ENCODE data around the gene CD96.
"Not testable (repeated sequence)": the region's sequence is repeated elsewhere in the genome, so short reads cannot be mapped to it uniquely, and the experiment has no call there.

The CD96 gene

GRCh38 chr3:111610189-111610588 lies 68.2 kb downstream of the CD96 start:
- TF ChIP-seq POLR2A (IDR thresholded peaks at IDR 0.05; ENCODE audit: low read length) (no peak), GATA1 (IDR thresholded peaks at IDR 0.05; ENCODE audit: low read depth, low read length) (no peak)
- DNase-seq, result no peak

- no peak for DNase-seq
- TF ChIP-seq POLR2A (IDR thresholded peaks at IDR 0.05; ENCODE audit: low read length) (no peak), GATA1 (IDR thresholded peaks at IDR 0.05; ENCODE audit: low read depth, low read length) (no peak)
These were observed 68.6 kb downstream of the CD96 start for GRCh38 chr3:111610612-111611054.

GRCh38 chr3:111613294-111613693 lies 71.3 kb downstream of the CD96 start:
- TF ChIP-seq GATA1 (IDR thresholded peaks at IDR 0.05; ENCODE audit: low read depth, low read length) (no peak), POLR2A (IDR thresholded peaks at IDR 0.05; ENCODE audit: low read length) (no peak)
- no peak for DNase-seq

GRCh38 chr3:111615880-111616279 lies 73.9 kb downstream of the CD96 start:
- TF ChIP-seq POLR2A (IDR thresholded peaks at IDR 0.05; ENCODE audit: low read length) (no peak), GATA1 (IDR thresholded peaks at IDR 0.05; ENCODE audit: low read depth, low read length) (no peak)
- no peak for DNase-seq

- TF ChIP-seq GATA1 (IDR thresholded peaks at IDR 0.05; ENCODE audit: low read depth, low read length), result no peak
- TF ChIP-seq POLR2A (IDR thresholded peaks at IDR 0.05; ENCODE audit: low read length), result no peak
- DNase-seq, result no peak
These were observed 74.6 kb downstream of the CD96 start for GRCh38 chr3:111616417-111617105.

- TF ChIP-seq POLR2A (IDR thresholded peaks at IDR 0.05; ENCODE audit: low read length) (no peak), GATA1 (IDR thresholded peaks at IDR 0.05; ENCODE audit: low read depth, low read length) (no peak)
- peak in 1 of 2 experiments; percentile 13 for DNase-seq
These were observed 75.4 kb downstream of the CD96 start for GRCh38 chr3:111617406-111617805.

GRCh38 chr3:111617912-111618601 lies 76.1 kb downstream of the CD96 start:
- TF ChIP-seq POLR2A (IDR thresholded peaks at IDR 0.05; ENCODE audit: low read length) (no peak), GATA1 (IDR thresholded peaks at IDR 0.05; ENCODE audit: low read depth, low read length) (no peak)
- no peak for DNase-seq

GRCh38 chr3:111618945-111619344 lies 76.9 kb downstream of the CD96 start:
- no peak for DNase-seq
- TF ChIP-seq GATA1 (IDR thresholded peaks at IDR 0.05; ENCODE audit: low read depth, low read length) (no peak), POLR2A (IDR thresholded peaks at IDR 0.05; ENCODE audit: low read length) (no peak)

- TF ChIP-seq POLR2A (IDR thresholded peaks at IDR 0.05; ENCODE audit: low read length) (no peak), GATA1 (IDR thresholded peaks at IDR 0.05; ENCODE audit: low read depth, low read length) (no peak)
- no peak for DNase-seq
These were observed 77.8 kb downstream of the CD96 start for GRCh38 chr3:111619833-111620232.

- no peak for TF ChIP-seq GATA1 (IDR thresholded peaks at IDR 0.05; ENCODE audit: low read depth, low read length)
- no peak for TF ChIP-seq POLR2A (IDR thresholded peaks at IDR 0.05; ENCODE audit: low read length)
- DNase-seq, result peak; percentile 10 to 25
These were observed 79.5 kb downstream of the CD96 start for GRCh38 chr3:111621535-111621934.

- no peak for DNase-seq
These were observed 85.1 kb downstream of the CD96 start for GRCh38 chr3:111627092-111627491.

GRCh38 chr3:111629018-111629417 lies 87.0 kb downstream of the CD96 start:
- not testable (repeated sequence) for DNase-seq

More at GRCh38 chr3:111627092-111627491, 85.1 kb downstream of the CD96 start:
- TF ChIP-seq GATA1 (IDR thresholded peaks at IDR 0.05; ENCODE audit: low read depth, low read length) (no peak), POLR2A (IDR thresholded peaks at IDR 0.05; ENCODE audit: low read length) (no peak)

GRCh38 chr3:111630638-111631037 lies 88.6 kb downstream of the CD96 start:
- not testable (repeated sequence) for DNase-seq

- no peak for DNase-seq
- TF ChIP-seq POLR2A (IDR thresholded peaks at IDR 0.05; ENCODE audit: low read length) (no peak), GATA1 (IDR thresholded peaks at IDR 0.05; ENCODE audit: low read depth, low read length) (no peak)
These were observed 93.4 kb downstream of the CD96 start for GRCh38 chr3:111635403-111635802.

GRCh38 chr3:111636366-111636885 lies 94.4 kb downstream of the CD96 start:
- DNase-seq, result no peak
- TF ChIP-seq GATA1 (IDR thresholded peaks at IDR 0.05; ENCODE audit: low read depth, low read length) (no peak), POLR2A (IDR thresholded peaks at IDR 0.05; ENCODE audit: low read length) (no peak)
